B cell (primary cell): ENCODE measurements around the gene XRRA1. TPM values are rescaled to one million over a fixed set of nuclear protein-coding genes. Genes with fewer than 3 reads are reported as not detected.

Experiments
- ATAC-seq: fragments of 200-7000 bp; cut with Tn5 transposase; one replicate; pipeline ENCODE4 v1.10.0; 2021; ENCODE audit warnings: low read depth, mild to moderate bottlenecking, moderate number of reproducible peaks, moderate library complexity
- CTCF ChIA-PET: fragments of 350-600 bp; sonication (Branson Sonifier 250); formaldehyde crosslinking; loops from one replicate; lab custom pipeline; 2021; ENCODE audit warnings: antibody characterized with exemption, inconsistent platforms; lab: Charles Lee
- POLR2A ChIA-PET: fragments of 350-600 bp; sonication (Branson Sonifier 250); formaldehyde crosslinking; loops from one replicate; lab custom pipeline; 2021; ENCODE audit warnings: antibody characterized with exemption; lab: Charles Lee
- DNase-seq: peaks from one replicate; pipeline ENCODE4 v3.0.0; 2013
- H2AFZ ChIP-seq: 2 replicates; pipeline ENCODE4 v1.6.1; 2012; ENCODE audit warnings: mild to moderate bottlenecking, low read depth, low read length; ENCODE audit not compliant: insufficient read depth, poor library complexity, severe bottlenecking
- H3K27ac ChIP-seq, 2 donors: 1 replicate in 1 of 2; 2 replicates in 1 of 2; pipeline ENCODE4 v1.5.1; 2012 to 2013; ENCODE audit warnings: low read length in 2 of 2, mild to moderate bottlenecking in 2 of 2, moderate library complexity in 1 of 2
- H3K27me3 ChIP-seq, 4 experiments: fragments of 200-600 bp in 1 of 4; sonication (generic) in 1 of 4; replicated peaks in 1 of 4; 1 replicate in 2 of 4; 2 replicates in 2 of 4; pipeline versions ENCODE4 v1.6.1 to v1.7.0; 2013 to 2016; ENCODE audit warnings: low read length in 3 of 4, mild to moderate bottlenecking in 2 of 4, mixed read lengths in 1 of 4, moderate library complexity in 1 of 4; ENCODE audit not compliant: insufficient read depth in 4 of 4, control insufficient read depth in 3 of 4; ENCODE audit errors: control extremely low read depth in 1 of 4
- H3K36me3 ChIP-seq, 2 experiments: replicated peaks in 1 of 2; 1 replicate in 1 of 2; 2 replicates in 1 of 2; pipeline versions ENCODE4 v1.6.1 to v1.7.1; 2013; ENCODE audit warnings: low read length in 1 of 2; ENCODE audit not compliant: insufficient read depth in 2 of 2, control insufficient read depth in 1 of 2; ENCODE audit errors: control extremely low read depth in 1 of 2, extremely low read depth in 1 of 2
- H3K4me1 ChIP-seq, 2 donors: fragments of 200-600 bp in 1 of 2; sonication (generic) in 1 of 2; 1 replicate in 1 of 2; 2 replicates in 1 of 2; pipeline versions ENCODE4 v1.5.1 to v1.6.1; 2013 to 2017; ENCODE audit warnings: low read length in 2 of 2; ENCODE audit not compliant: control insufficient read depth in 2 of 2, insufficient read depth in 2 of 2
- H3K4me2 ChIP-seq: replicated peaks from 2 replicates; pipeline ENCODE3; 2012; ENCODE audit warnings: mild to moderate bottlenecking, low read depth, low read length; ENCODE audit not compliant: poor library complexity, severe bottlenecking
- H3K4me3 ChIP-seq, 5 experiments: fragments of 200-600 bp in 1 of 5; sonication (generic) in 1 of 5; 1 replicate in 3 of 5; 2 replicates in 2 of 5; pipeline versions ENCODE4 v1.5.1 to v1.7.0; 2011 to 2016; ENCODE audit warnings: low read length in 4 of 5, mild to moderate bottlenecking in 4 of 5, low read depth in 2 of 5, control low read depth in 1 of 5, moderate library complexity in 1 of 5; ENCODE audit not compliant: insufficient read depth in 1 of 5; ENCODE audit errors: control extremely low read depth in 1 of 5, extremely low read depth in 1 of 5
- H3K79me2 ChIP-seq: fragments of 200-600 bp; sonication (generic); one replicate; pipeline ENCODE4 v1.6.0; 2016; ENCODE audit warnings: low read length; ENCODE audit not compliant: control insufficient read depth, insufficient read depth
- H3K9ac ChIP-seq: fragments of 200-600 bp; sonication (generic); 2 replicates; pipeline ENCODE4 v1.6.1; 2017; ENCODE audit warnings: mild to moderate bottlenecking, low read length, moderate library complexity
- H3K9me3 ChIP-seq, 3 donors: one replicate each; pipeline versions ENCODE4 v1.6.1 to v1.7.1; 2013; ENCODE audit warnings: low read length in 2 of 3; ENCODE audit not compliant: control insufficient read depth in 2 of 3, insufficient read depth in 1 of 3; ENCODE audit errors: control extremely low read depth in 1 of 3
- H4K20me1 ChIP-seq: 2 replicates; pipeline ENCODE4 v1.6.0; 2012; ENCODE audit warnings: mild to moderate bottlenecking, low read length; ENCODE audit not compliant: insufficient read depth, control insufficient read depth, poor library complexity, severe bottlenecking
- H3K27ac Mint-ChIP-seq: one replicate; pipeline ENCODE4 v1.8.0; 2021; ENCODE audit warnings: mixed read lengths
- H3K27me3 Mint-ChIP-seq: one replicate; pipeline ENCODE4 v1.8.0; 2021; ENCODE audit warnings: mixed read lengths
- H3K4me1 Mint-ChIP-seq: one replicate; pipeline ENCODE4 v1.8.0; 2021; ENCODE audit warnings: mixed read lengths
- H3K4me3 Mint-ChIP-seq: one replicate; pipeline ENCODE4 v1.8.0; 2021; ENCODE audit warnings: mixed read lengths
- H3K9me3 Mint-ChIP-seq: one replicate; pipeline ENCODE4 v1.8.0; 2022; ENCODE audit warnings: mixed read lengths; ENCODE audit not compliant: insufficient read depth
- CTCF ChIP-seq: fragments of 200-600 bp; IDR thresholded peaks from one replicate; pipeline ENCODE4 v1.8.0; 2022; ENCODE audit warnings: antibody characterized with exemption, mild to moderate bottlenecking
- EZH2 ChIP-seq: IDR thresholded peaks from 2 replicates; pipeline ENCODE4 v1.6.1; 2012; ENCODE audit warnings: borderline replicate concordance, low read depth, mild to moderate bottlenecking, moderate library complexity, low read length; ENCODE audit not compliant: insufficient read depth, poor library complexity, severe bottlenecking
- WGBS: methylation state at CpG from one replicate; pipeline ENCODE4 v1.1.5; 2013; ENCODE audit warnings: missing lambda C conversion rate; ENCODE audit not compliant: insufficient coverage; 5-methylcytosine and 5-hydroxymethylcytosine counted together
- intact Hi-C: fragments of 100-400 bp; cut with micrococcal nuclease; formaldehyde crosslinking; loops from one replicate; pipeline ENCODE4 v1.10.0; 2022
- polyA plus RNA-seq: library from polyadenylated mRNA; depleted of rRNA; stranded (reverse); fragments of >200 nt; gene quantifications from 2 replicates; pipeline ENCODE4 v1.2.3, GENCODE V29; 2012
- total RNA-seq, 2 donors: library from RNA; stranded (reverse); fragments of 120-200 nt in 1 of 2; gene quantifications; 1 replicate in 1 of 2; 2 replicates in 1 of 2; pipeline versions ENCODE4 v1.2.3 to v1.2.4, GENCODE V29; 2013 to 2022

The XRRA1 gene
- total and polyA plus RNA-seq, 2 donors (not counting 1 experiment from before 2014, with no cell fraction given) = 6.9 to 80.8 TPM

- intact Hi-C loops = no loop called here
Measured at GRCh38 chr11:74824285-74824982, 124.5 kb downstream of the XRRA1 start.

More at GRCh38 chr11:74824285-74824982, 124.5 kb downstream of the XRRA1 start:
- Mint-ChIP-seq H3K4me1 (no peaks in the 10 kb centered on the region), H3K27ac (no peak overlapping the region), H3K27me3 (no peaks in the 10 kb centered on the region), H3K9me3 (peaks cover 3% of the 10 kb centered on the region), H3K4me3 (no peak overlapping the region)
- ATAC-seq (no peak), DNase-seq (no peak)
- no peak overlapping the region for H2AFZ ChIP-seq
- H3K27me3 ChIP-seq = no peaks in the 10 kb centered on the region
- ChIA-PET POLR2A (no interaction called here), CTCF (no interaction called here)
- TF ChIP-seq CTCF (no peak), EZH2 (no peak)
- H3K36me3 ChIP-seq = peaks cover 2 to 61% of the 10 kb centered on the region in 2 experiments
- H3K9ac ChIP-seq = no peak overlapping the region
- peaks cover 18% of the 10 kb centered on the region for H3K79me2 ChIP-seq
- WGBS = 100% methylated on average over 1 of the region's 1 CpG
- H4K20me1 ChIP-seq = peaks cover 12% of the 10 kb centered on the region
- no peak overlapping the region for H3K4me2 ChIP-seq
- H3K4me3 ChIP-seq = no peak overlapping the region
- no peak overlapping the region for H3K27ac ChIP-seq
- no peaks in the 10 kb centered on the region for H3K4me1 ChIP-seq
- peaks cover 2 to 26% (median 19%) of the 10 kb centered on the region in 3 donors for H3K9me3 ChIP-seq
